Fibroblast of peridontal ligament (primary cell): ENCODE results near the gene MAB21L3.

ENCODE experiments used
- DNase-seq: peaks from one replicate; pipeline ENCODE4 v3.0.0-alpha.2; 2010; ENCODE audit errors: extremely low read depth

Gene MAB21L3

GRCh38 chr1:116165572-116165971 lies 54.4 kb downstream of the MAB21L3 start:
- DNase-seq = no peak

GRCh38 chr1:116166011-116166571 lies 54.9 kb downstream of the MAB21L3 start:
- DNase-seq = no peak

- no peak for DNase-seq
Measured at GRCh38 chr1:116166655-116167054, 55.5 kb downstream of the MAB21L3 start.

GRCh38 chr1:116167625-116168276 lies 56.6 kb downstream of the MAB21L3 start:
- DNase-seq = no peak

GRCh38 chr1:116168277-116169032 lies 57.3 kb downstream of the MAB21L3 start:
- DNase-seq = peak; percentile 62

GRCh38 chr1:116169898-116170297 lies 58.7 kb downstream of the MAB21L3 start:
- DNase-seq = no peak

GRCh38 chr1:116170721-116171589 lies 59.8 kb downstream of the MAB21L3 start:
- DNase-seq = no peak

GRCh38 chr1:116172666-116173065 lies 61.5 kb downstream of the MAB21L3 start:
- no peak for DNase-seq

- DNase-seq = no peak
Measured at GRCh38 chr1:116175611-116176010, 64.4 kb downstream of the MAB21L3 start.

GRCh38 chr1:116176306-116176789 lies 65.1 kb downstream of the MAB21L3 start:
- DNase-seq = no peak

- DNase-seq = no peak
Measured at GRCh38 chr1:116177861-116178260, 66.7 kb downstream of the MAB21L3 start.

- no peak for DNase-seq
Measured at GRCh38 chr1:116178837-116179236, 67.6 kb downstream of the MAB21L3 start.

- DNase-seq = no peak
Measured at GRCh38 chr1:116179419-116179818, 68.2 kb downstream of the MAB21L3 start.

- no peak for DNase-seq
Measured at GRCh38 chr1:116179964-116180363, 68.8 kb downstream of the MAB21L3 start.

- no peak for DNase-seq
Measured at GRCh38 chr1:116182019-116182714, 71.0 kb downstream of the MAB21L3 start.
